Motor neuron (in vitro differentiated cells): ENCODE measurements around the gene ILDR1. TPM values are rescaled to one million over a fixed set of nuclear protein-coding genes. Genes with fewer than 3 reads are reported as not detected.

Source experiments
- ATAC-seq, 8 experiments: fragments of 200-7000 bp; cut with Tn5 transposase; replicated peaks in 6 of 8; 2 replicates each; pipeline ENCODE4 v1.8.0; 2021; ENCODE audit warnings: mild to moderate bottlenecking in 8 of 8, moderate library complexity in 8 of 8
- H3K27ac ChIP-seq, 2 donors: fragments of 250-450 bp; sonication (Bioruptor Pico); 2 replicates each; pipeline ENCODE4 v1.9.0; 2021; ENCODE audit warnings: antibody characterized with exemption in 2 of 2, mild to moderate bottlenecking in 2 of 2, moderate library complexity in 1 of 2
- H3K4me1 ChIP-seq, 2 donors: fragments of 250-450 bp; sonication (Bioruptor Pico); replicated peaks in 1 of 2; 2 replicates each; pipeline ENCODE4 v1.6.1; 2021; ENCODE audit warnings: antibody characterized with exemption in 2 of 2, mild to moderate bottlenecking in 2 of 2, moderate library complexity in 1 of 2
- H3K4me3 ChIP-seq, 5 donors: fragments of 250-450 bp; sonication (Bioruptor Pico); 2 replicates each; pipeline ENCODE4 v1.9.0; 2021; ENCODE audit warnings: antibody characterized with exemption in 5 of 5, mild to moderate bottlenecking in 5 of 5, moderate library complexity in 4 of 5
- whole genome bisulfite sequencing, 10 experiments: fragments of 450-650 bp; shearing (Covaris generic); methylation state at CpG; one replicate each; pipeline ENCODE4 v1.0.0; 2022; 5-methylcytosine and 5-hydroxymethylcytosine counted together
- in situ Hi-C, 9 experiments: fragments of 400-800 bp; cut with MboI; loops; one replicate each; pipeline ENCODE4 v1.15.0; 2021; ENCODE audit warnings: low sequenced_read_pairs in 9 of 9, low pct_unique_long_range_greater_than_20kb in 2 of 9; ENCODE audit not compliant: unreplicated experiment in 9 of 9
- total RNA-seq, 8 experiments: library from RNA; unstranded; fragments of 300-600 nt; gene quantifications; 2 replicates each; pipeline versions ENCODE4 v1.2.3 to v1.2.4, GENCODE V29; 2022

The ILDR1 gene
- total RNA-seq, 8 experiments from 2014 or later, result 0.19 to 0.31 (median 0.21) TPM; not detected in 5

GRCh38 chr3:121998030-121998580 is 23.9 kb downstream of the ILDR1 start:
- in situ Hi-C loops, result no loop called here
- 27 to 100% (median 72%) methylated on average over 1 to 4 of the region's 4 CpGs; no CpG with 5 or more reads in 1 of the 10 experiments for WGBS, 10 experiments
- ATAC-seq, result peak in 2 of 8 experiments; percentile 52 to 58

GRCh38 chr3:121997372-121997771 is 24.7 kb downstream of the ILDR1 start:
- ATAC-seq, result no peak
- 50 to 89% (median 80%) methylated on average over 1 to 2 of the region's 2 CpGs; no CpG with 5 or more reads in 3 of the 10 experiments for WGBS, 10 experiments
- in situ Hi-C loops, result no loop called here
- no peak overlapping the region for H3K27ac ChIP-seq
- no peaks in the 10 kb centered on the region for H3K4me1 ChIP-seq
- H3K4me3 ChIP-seq, result no peak overlapping the region

More at GRCh38 chr3:121998030-121998580, 23.9 kb downstream of the ILDR1 start:
- no peaks in the 10 kb centered on the region for H3K4me1 ChIP-seq
- no peak overlapping the region for H3K4me3 ChIP-seq
- H3K27ac ChIP-seq, result no peak overlapping the region

- H3K4me1 ChIP-seq, result no peaks in the 10 kb centered on the region
- in situ Hi-C loops, result no loop called here
- H3K4me3 ChIP-seq, result no peak overlapping the region
- H3K27ac ChIP-seq, result no peak overlapping the region
- WGBS, 10 experiments, result 0 to 100% (median 77%) methylated on average over 1 to 2 of the region's 2 CpGs; no CpG with 5 or more reads in 5 of the 10 experiments
- no peak for ATAC-seq
These were observed 25.6 kb downstream of the ILDR1 start for GRCh38 chr3:121996441-121996840.

- peak in 4 of 8 experiments; percentile 26 to 98 (median 75) for ATAC-seq
- H3K4me3 ChIP-seq, result no peak overlapping the region
- 0 to 80% (median 57%) methylated on average over 1 to 7 of the region's 14 CpGs for WGBS, 10 experiments
- in situ Hi-C loops, result no loop called here
- no peak overlapping the region for H3K27ac ChIP-seq
- H3K4me1 ChIP-seq, result no peaks in the 10 kb centered on the region
These were observed 26.6 kb downstream of the ILDR1 start for GRCh38 chr3:121995161-121996137.

GRCh38 chr3:121994551-121994950 is 27.5 kb downstream of the ILDR1 start:
- Histone ChIP-seq H3K4me3 (no peak overlapping the region), H3K27ac (no peak overlapping the region), H3K4me1 (no peaks in the 10 kb centered on the region)
- ATAC-seq, result no peak
- in situ Hi-C loops, result no loop called here
- 35 to 100% (median 90%) methylated on average over 1 to 3 of the region's 3 CpGs; no CpG with 5 or more reads in 1 of the 10 experiments for WGBS, 10 experiments

- ATAC-seq, result peak in 1 of 8 experiments; percentile 22
- WGBS, 10 experiments, result 80 to 100% (median 94%) methylated on average over 1 to 9 of the region's 31 CpGs; no CpG with 5 or more reads in 3 of the 10 experiments
- no peak overlapping the region for H3K27ac ChIP-seq
- H3K4me3 ChIP-seq, result no peak overlapping the region
- no peaks in the 10 kb centered on the region for H3K4me1 ChIP-seq
- in situ Hi-C loops, result no loop called here
These were observed 29.2 kb downstream of the ILDR1 start for GRCh38 chr3:121992601-121993560.

- Histone ChIP-seq H3K4me1 (no peaks in the 10 kb centered on the region), H3K27ac (no peak overlapping the region), H3K4me3 (no peak overlapping the region)
- ATAC-seq, result peak in 2 of 8 experiments; percentile 57 to 71
- in situ Hi-C loops, result no loop called here
These were observed 32.1 kb downstream of the ILDR1 start for GRCh38 chr3:121989943-121990342.

GRCh38 chr3:121988146-121988545 is 33.9 kb downstream of the ILDR1 start:
- ATAC-seq, result peak in 2 of 8 experiments; percentile 15 to 70

GRCh38 chr3:121985846-121986245 is 36.2 kb downstream of the ILDR1 start:
- 0 to 100% (median 60%) methylated on average over 1 to 2 of the region's 2 CpGs; no CpG with 5 or more reads in 4 of the 10 experiments for WGBS, 10 experiments
- Histone ChIP-seq H3K27ac (no peak overlapping the region), H3K4me1 (no peaks in the 10 kb centered on the region), H3K4me3 (no peak overlapping the region)
- peak in 1 of 8 experiments; percentile 39 for ATAC-seq
- in situ Hi-C loops, result no loop called here

More at GRCh38 chr3:121988146-121988545, 33.9 kb downstream of the ILDR1 start:
- Histone ChIP-seq H3K27ac (no peak overlapping the region), H3K4me1 (no peaks in the 10 kb centered on the region), H3K4me3 (no peak overlapping the region)
- in situ Hi-C loops, result no loop called here
- 0 to 100% (median 69%) methylated on average over 1 to 2 of the region's 2 CpGs; no CpG with 5 or more reads in 2 of the 10 experiments for WGBS, 10 experiments

- H3K4me3 ChIP-seq, result no peak overlapping the region
- no peaks in the 10 kb centered on the region for H3K4me1 ChIP-seq
- in situ Hi-C loops, result no loop called here
- ATAC-seq, result no peak
- WGBS, 10 experiments, result 0 to 100% (median 79%) methylated on average over 1 to 2 of the region's 2 CpGs
- no peak overlapping the region for H3K27ac ChIP-seq
These were observed 40.6 kb downstream of the ILDR1 start for GRCh38 chr3:121981473-121981872.

- no peak overlapping the region for H3K4me3 ChIP-seq
- no peak overlapping the region for H3K27ac ChIP-seq
- in situ Hi-C loops, result no loop called here
- 20 to 86% (median 82%) methylated on average over 1 to 5 of the region's 5 CpGs for WGBS, 10 experiments
- H3K4me1 ChIP-seq, result no peaks in the 10 kb centered on the region
- no peak for ATAC-seq
These were observed 41.6 kb downstream of the ILDR1 start for GRCh38 chr3:121980450-121980796.

- Histone ChIP-seq H3K27ac (no peak overlapping the region), H3K4me1 (no peaks in the 10 kb centered on the region), H3K4me3 (no peak overlapping the region)
- in situ Hi-C loops, result no loop called here
- peak in 2 of 8 experiments; percentile 22 to 29 for ATAC-seq
These were observed 42.2 kb downstream of the ILDR1 start for GRCh38 chr3:121979734-121980449.
